ENCODE measurements around the gene TDRD9.

GRCh38 chr14:103994535-103995184 lies 66.4 kb downstream of the TDRD9 start:
- TF ChIP-seq POLR2A (IDR thresholded peaks at IDR 0.05; ENCODE audit: low read depth, low read length) (no peak), RFX5 (IDR thresholded peaks at IDR 0.05; ENCODE audit: low read depth, low read length) (no peak)

Data from IMR-90 (cell line).